ENCODE results near the gene METTL13. TPM values are rescaled to one million over a fixed set of nuclear protein-coding genes. Genes with fewer than 3 reads are reported as not detected.

METTL13 gene
- total and polyA plus RNA-seq, 9 of the 15 experiments (the other 6 are each of a cell fraction or from before 2014, with no cell fraction given) = 18.9 to 78.9 (median 54.9) TPM

DNA sequence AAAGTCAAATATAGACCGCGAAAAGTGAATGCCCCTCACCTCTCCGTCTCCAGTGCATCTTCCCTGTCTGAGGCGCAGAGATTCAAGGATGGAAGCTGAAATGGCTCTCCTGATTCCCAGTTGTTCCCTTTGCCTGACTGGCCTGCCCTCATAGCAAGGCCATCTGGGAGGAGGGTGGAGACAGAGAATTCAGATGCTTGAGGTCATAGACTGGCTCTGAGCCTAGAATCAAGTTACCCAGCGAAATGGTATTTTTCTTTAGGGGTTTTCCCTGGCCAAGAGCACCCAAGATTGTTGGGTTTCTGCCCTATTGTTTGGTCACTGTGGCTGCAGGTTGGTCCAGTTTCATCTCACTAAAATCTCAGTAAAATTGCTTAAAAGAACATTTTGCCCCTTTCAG, 7.2 kb downstream of the METTL13 start:
- ChIA-PET CTCF (ENCODE audit: low intra/inter-chr PET ratio) (no interaction called here), POLR2A (interaction anchor here (0.6 kb wide), 1 partner anchor 134 kb away, joined by 4 read pairs; no protein-coding TSS in a partner anchor)
- peaks cover 99% of the 10 kb centered on the region for H3K36me3 ChIP-seq (ENCODE audit: control insufficient read depth, insufficient read depth, low read length)
- H2AFZ ChIP-seq (ENCODE audit: low read depth, low read length) = no peak overlapping the region
- in situ Hi-C loops (cut with MboI) (no loop called here), intact Hi-C loops (cut with micrococcal nuclease) (no loop called here)
- no TSS peak for BruUV-seq (replicated peaks)
- no peak overlapping the region for H3K4me3 ChIP-seq
- ATAC-seq (no peak), FAIRE-seq (no peak), DNase-seq (ENCODE audit: extremely low read depth in 1 of 4, low spot score in 3 of 4) (no peak)
- 92% methylated on average over 5 of the region's 5 CpGs for WGBS (ENCODE audit: insufficient coverage, low coverage, missing lambda C conversion rate)
- no peak overlapping the region for H3K27ac ChIP-seq (ENCODE audit: extremely low read depth, low read depth, low read length)
- H3K4me1 ChIP-seq (replicated peaks in 1 of 2; ENCODE audit: control insufficient read depth in 2 of 2, insufficient read depth in 2 of 2, low read length in 2 of 2) = peaks cover 9 to 11% of the 10 kb centered on the region in 2 experiments; a peak in 4 of 5 replicates
- peaks cover 29% of the 10 kb centered on the region for H3K79me2 ChIP-seq (ENCODE audit: control insufficient read depth, insufficient read depth, low read length)
- TF ChIP-seq ZNF24 (IDR thresholded peaks at IDR 0.05) (no peak), MTA1 (IDR thresholded peaks at IDR 0.05; ENCODE audit: borderline replicate concordance) (no peak), PCBP2 (IDR thresholded peaks at IDR 0.05; ENCODE audit: low read depth, low read length, poor library complexity, severe bottlenecking) (no peak), POLR2H (tag; IDR thresholded peaks at IDR 0.05; ENCODE audit: low read depth) (no peak), ZNF586 (CRISPR knock-in tag; conservative IDR thresholded peaks at IDR 0.05) (no peak), ELF2 (CRISPR knock-in tag; IDR thresholded peaks at IDR 0.05) (no peak), U2AF2 (optimal IDR thresholded peaks at IDR 0.05; ENCODE audit: low read depth, low read length) (no peak), JUNB (CRISPR knock-in tag; conservative IDR thresholded peaks at IDR 0.05) (no peak), RBM39 (optimal IDR thresholded peaks at IDR 0.05; ENCODE audit: low read depth, low read length) (no peak), HMGN3 (IDR thresholded peaks at IDR 0.05; ENCODE audit: borderline replicate concordance, extremely low read depth, insufficient read length, low read depth, low read length) (no peak), NCOA1 (IDR thresholded peaks at IDR 0.05; ENCODE audit: low read depth) (no peak), SOX6 (IDR thresholded peaks at IDR 0.05) (no peak), DACH1 (IDR thresholded peaks at IDR 0.05; ENCODE audit: partially characterized antibody) (no peak), ZFP30 (CRISPR knock-in tag; IDR thresholded peaks at IDR 0.05; ENCODE audit: borderline replicate concordance) (no peak)
- TF ChIP-seq, protein P1, sequence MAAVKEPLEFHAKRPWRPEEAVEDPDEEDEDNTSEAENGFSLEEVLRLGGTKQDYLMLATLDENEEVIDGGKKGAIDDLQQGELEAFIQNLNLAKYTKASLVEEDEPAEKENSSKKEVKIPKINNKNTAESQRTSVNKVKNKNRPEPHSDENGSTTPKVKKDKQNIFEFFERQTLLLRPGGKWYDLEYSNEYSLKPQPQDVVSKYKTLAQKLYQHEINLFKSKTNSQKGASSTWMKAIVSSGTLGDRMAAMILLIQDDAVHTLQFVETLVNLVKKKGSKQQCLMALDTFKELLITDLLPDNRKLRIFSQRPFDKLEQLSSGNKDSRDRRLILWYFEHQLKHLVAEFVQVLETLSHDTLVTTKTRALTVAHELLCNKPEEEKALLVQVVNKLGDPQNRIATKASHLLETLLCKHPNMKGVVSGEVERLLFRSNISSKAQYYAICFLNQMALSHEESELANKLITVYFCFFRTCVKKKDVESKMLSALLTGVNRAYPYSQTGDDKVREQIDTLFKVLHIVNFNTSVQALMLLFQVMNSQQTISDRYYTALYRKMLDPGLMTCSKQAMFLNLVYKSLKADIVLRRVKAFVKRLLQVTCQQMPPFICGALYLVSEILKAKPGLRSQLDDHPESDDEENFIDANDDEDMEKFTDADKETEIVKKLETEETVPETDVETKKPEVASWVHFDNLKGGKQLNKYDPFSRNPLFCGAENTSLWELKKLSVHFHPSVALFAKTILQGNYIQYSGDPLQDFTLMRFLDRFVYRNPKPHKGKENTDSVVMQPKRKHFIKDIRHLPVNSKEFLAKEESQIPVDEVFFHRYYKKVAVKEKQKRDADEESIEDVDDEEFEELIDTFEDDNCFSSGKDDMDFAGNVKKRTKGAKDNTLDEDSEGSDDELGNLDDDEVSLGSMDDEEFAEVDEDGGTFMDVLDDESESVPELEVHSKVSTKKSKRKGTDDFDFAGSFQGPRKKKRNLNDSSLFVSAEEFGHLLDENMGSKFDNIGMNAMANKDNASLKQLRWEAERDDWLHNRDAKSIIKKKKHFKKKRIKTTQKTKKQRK (IDR thresholded peaks at IDR 0.05; ENCODE audit: borderline replicate concordance, low read depth, low read length) = no peak
- TF ChIP-seq, protein P2, sequence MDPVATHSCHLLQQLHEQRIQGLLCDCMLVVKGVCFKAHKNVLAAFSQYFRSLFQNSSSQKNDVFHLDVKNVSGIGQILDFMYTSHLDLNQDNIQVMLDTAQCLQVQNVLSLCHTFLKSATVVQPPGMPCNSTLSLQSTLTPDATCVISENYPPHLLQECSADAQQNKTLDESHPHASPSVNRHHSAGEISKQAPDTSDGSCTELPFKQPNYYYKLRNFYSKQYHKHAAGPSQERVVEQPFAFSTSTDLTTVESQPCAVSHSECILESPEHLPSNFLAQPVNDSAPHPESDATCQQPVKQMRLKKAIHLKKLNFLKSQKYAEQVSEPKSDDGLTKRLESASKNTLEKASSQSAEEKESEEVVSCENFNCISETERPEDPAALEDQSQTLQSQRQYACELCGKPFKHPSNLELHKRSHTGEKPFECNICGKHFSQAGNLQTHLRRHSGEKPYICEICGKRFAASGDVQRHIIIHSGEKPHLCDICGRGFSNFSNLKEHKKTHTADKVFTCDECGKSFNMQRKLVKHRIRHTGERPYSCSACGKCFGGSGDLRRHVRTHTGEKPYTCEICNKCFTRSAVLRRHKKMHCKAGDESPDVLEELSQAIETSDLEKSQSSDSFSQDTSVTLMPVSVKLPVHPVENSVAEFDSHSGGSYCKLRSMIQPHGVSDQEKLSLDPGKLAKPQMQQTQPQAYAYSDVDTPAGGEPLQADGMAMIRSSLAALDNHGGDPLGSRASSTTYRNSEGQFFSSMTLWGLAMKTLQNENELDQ (CRISPR knock-in tag; IDR thresholded peaks at IDR 0.05; ENCODE audit: borderline replicate concordance) = no peak
- no peaks in the 10 kb centered on the region for H3K27me3 ChIP-seq (ENCODE audit: control insufficient read depth in 2 of 2, insufficient read depth in 2 of 2, low read length in 2 of 2)
- H3K4me2 ChIP-seq (ENCODE audit: insufficient read depth, low read length) = no peak overlapping the region
- H3K9me1 ChIP-seq (ENCODE audit: control insufficient read depth, insufficient read depth, low read length) = peaks cover 3% of the 10 kb centered on the region
- no peak overlapping the region; a peak in 1 of 4 replicates for H3K9ac ChIP-seq (ENCODE audit: insufficient read depth in 1 of 2, low read depth in 2 of 2, low read length in 2 of 2)
- H3K9me3 ChIP-seq (replicated peaks; ENCODE audit: control insufficient read depth, insufficient read depth, low read depth, low read length) = no peaks in the 10 kb centered on the region
- H4K20me1 ChIP-seq (replicated peaks; ENCODE audit: control insufficient read depth, insufficient read depth, low read length) = no peaks in the 10 kb centered on the region
